NCI-H146 treated with DMSO at 0.1 percent for 48 hours (cell line): ENCODE results near the gene KCTD13.
"Not testable (repeated sequence)": the region's sequence is repeated elsewhere in the genome, so short reads cannot be mapped to it uniquely, and the experiment has no call there.

Experiments
- DNase-seq: peaks from one replicate; lab custom pipeline; 2025; ENCODE audit not compliant: unreplicated experiment; lab: John Stamatoyannopoulos, UW

Gene KCTD13, protein sequence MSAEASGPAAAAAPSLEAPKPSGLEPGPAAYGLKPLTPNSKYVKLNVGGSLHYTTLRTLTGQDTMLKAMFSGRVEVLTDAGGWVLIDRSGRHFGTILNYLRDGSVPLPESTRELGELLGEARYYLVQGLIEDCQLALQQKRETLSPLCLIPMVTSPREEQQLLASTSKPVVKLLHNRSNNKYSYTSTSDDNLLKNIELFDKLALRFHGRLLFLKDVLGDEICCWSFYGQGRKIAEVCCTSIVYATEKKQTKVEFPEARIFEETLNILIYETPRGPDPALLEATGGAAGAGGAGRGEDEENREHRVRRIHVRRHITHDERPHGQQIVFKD

DNA sequence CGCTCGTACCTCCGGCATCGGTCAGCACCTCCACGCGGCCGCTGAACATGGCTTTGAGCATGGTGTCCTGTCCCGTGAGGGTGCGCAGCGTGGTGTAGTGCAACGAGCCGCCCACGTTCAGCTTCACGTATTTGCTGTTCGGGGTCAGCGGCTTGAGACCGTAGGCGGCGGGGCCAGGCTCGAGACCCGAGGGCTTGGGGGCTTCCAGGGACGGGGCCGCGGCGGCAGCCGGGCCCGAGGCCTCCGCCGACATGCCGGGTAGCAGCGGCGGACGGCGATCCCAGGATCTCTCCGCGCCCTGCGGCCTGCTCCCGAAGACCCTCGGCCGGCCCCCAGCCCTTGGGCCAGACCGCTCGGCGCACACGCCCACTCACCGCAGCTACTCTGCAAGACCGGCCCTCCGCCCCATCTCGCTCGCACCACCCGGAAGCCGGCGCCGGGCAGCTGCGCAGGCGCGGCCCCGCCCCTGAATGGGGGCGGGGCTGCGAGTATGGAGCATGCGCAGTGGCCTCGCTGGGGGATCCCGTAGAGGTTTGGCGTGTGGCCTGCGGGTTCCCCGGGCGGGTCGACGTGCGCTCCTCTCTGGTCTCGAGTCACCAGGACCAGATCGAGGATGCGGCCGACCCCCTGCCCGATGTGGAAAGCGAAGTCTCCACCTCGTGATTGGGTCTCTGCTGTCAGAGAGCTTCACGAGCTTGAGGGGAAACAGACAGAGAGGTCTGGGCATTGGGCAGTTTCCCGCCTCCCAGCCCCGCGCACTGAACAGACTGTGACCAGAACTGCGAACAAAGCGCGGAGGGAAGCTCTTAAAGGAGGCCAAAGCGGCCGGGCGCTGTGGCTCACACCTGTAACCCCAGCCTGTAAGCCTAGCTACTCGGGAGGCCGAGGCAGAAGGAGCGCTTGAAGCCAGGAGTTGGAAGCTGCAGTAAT lies at the start of gene KCTD13:
Gene KCTD13, minus strand, starts transcription at position 446 of the 930 bp plus-strand sequence. Its CDS starts 193 bp downstream, at position 253.
- peak; percentile 88 for DNase-seq

DNA sequence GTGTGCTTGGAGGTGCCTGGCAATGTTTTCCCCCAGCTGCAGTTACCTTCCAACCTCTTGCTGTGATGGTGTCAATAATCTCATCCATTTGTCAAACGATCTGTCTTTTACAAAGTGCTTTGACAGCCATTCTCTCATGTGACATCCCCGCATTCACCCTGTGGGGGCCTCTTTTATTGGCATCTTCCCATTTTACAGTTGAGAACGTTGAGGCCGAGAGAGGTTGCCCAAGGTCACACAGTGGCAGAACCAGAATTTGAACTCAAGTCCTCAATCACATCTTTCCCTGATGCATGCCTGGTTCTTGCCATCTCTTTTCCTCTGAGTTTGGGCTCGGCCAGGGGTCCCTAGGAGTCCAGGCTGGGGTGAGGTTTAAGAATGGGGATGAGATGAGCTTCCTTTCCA lies 49.1 kb upstream of the KCTD13 start:
- DNase-seq: no peak

DNA sequence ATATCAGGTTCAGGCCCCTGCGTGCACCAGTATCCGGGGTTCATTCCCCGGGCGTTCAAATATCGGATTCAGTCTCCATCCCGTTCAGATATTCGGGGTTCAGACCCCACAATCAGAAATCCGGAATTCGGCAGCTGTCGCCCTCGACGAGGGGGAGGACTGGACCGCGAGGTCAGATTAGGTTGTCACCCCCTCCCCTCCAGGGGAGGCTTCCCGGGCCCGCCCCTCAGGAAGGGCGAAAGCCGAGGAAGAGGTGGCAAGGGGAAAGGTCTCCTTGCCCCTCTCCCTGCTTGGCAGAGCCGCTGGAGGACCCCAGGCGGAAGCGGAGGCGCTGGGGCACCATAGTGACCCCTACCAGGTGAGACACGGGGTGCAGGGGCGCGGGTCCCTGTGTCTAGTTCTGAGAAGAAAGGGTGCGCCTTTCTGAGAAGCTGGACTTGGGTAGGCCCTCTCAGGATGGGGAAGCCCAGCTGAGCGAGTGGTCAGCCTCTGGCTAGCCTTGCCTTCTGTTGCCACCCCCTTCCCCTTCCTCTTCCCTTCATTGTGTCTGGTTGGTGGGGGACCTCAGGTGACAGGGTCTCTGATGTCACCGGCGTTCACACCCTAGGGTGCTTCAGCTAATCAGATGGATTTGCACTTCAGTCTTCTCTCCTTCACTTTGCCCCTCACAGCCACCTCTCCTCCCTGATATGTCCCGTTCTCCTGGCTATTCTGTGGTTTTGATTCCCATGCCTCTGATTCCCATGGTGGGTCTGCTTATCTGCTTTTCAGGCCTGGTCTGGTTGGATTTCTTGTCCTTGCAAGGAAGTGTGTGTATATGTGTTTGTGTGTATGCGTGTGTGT lies 48.5 kb upstream of the KCTD13 start:
- DNase-seq: no peak

DNA sequence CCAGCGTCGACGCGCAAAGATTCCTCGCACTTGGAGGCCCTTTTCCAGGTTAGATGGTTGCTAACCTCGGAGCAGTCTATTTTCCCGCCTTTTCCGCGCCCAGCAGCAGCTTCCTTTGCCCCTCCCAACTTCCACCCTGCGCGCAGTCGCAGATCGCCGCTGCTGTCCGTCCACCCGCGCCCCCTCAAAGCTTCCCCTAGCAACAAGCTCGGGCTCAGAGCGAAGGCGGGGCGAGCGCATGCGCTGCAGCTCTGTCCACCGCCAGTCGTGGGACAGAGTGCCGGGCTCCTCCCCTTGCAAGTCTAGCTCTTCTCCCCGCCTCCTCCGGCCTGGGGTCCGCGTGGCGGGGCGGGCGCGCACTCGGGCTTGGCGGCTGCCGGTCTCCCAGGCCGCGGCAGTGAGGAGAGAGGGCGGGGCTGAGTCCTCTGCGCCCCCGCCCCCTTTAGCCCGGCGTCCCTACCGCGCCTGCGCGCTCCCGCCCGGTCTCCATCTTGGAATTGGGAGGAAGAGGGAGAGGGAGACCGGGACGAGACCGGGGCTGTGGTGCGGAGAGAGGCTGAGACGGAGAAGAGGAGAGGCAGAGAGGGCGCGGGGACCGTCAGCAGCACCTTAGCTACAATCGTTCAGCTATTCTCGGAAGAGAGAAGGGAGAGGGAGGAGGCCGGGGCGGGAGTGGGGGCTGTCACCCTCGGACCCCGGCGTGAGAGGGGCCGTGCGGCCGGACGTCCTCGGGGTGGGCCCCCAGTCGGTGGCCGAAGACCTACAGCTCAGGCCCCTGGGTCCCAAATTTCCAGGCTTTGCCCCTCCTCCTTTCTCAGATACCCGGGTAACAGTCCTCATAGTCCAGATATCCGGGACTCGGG lies 47.6 kb upstream of the KCTD13 start, which contains the start of gene TAOK2:
Gene TAOK2, plus strand, starts transcription at position 485 of the 863 bp plus-strand sequence. CDS start 3,905 bp downstream, outside the sequence.
- DNase-seq: peak; percentile 98

DNA sequence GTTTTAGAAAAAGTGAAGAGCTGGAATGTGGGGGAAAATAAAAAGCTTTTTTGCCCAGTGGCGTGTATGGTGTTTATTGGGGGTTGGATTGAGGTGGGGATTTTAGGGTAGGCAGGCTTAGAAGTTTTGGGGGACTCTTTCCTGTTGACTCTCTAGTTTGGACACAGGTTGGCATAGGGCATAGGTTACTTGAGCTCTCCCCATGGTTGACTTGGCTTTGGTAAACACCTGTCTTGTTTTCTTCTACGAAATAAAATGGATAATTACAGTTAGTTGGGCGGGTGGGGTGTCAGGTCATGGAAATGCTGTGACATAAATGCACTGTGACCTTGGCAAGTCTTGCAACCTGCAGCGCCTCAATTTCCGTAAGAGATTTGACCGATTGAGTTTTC lies 47.0 kb upstream of the KCTD13 start:
- no peak for DNase-seq

DNA sequence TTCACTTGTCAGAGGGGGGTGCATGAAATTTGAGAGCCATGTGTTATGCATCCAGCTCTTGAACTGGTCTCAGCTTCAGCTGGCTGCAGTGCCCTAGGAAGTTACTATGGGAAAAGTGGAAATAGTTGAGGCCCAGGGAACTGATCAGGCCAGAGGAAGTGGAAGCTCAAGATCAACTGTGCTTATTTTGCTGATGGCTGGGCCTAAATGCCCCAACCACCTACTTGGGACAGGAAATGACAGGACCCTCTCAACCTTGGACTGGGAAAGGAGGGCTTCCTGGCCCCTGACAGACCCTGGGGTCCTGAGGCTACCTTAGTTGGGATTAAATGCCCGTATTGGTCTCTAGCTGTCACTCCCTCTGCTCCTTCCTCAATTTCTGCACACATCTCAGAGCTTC lies 46.5 kb upstream of the KCTD13 start:
- no peak for DNase-seq

DNA sequence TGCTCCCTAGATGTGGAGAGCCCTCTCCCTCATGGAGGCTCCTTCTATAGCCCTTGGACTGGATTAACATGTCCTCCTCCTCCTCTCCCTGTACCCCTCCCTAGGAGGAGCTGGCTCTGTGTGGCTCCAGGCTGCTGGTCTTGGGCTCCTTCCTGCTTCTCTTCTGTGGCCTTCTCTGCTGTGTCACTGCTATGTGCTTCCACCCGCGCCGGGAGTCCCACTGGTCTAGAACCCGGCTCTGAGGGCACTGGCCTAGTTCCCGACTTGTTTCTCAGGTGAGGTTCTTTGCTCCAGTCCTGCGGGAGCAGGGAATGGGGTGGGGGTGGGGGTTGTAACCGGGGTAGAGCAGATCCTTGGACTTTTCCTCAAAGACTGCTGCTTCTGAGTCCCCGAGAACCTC lies 45.3 kb upstream of the KCTD13 start:
- DNase-seq: no peak

DNA sequence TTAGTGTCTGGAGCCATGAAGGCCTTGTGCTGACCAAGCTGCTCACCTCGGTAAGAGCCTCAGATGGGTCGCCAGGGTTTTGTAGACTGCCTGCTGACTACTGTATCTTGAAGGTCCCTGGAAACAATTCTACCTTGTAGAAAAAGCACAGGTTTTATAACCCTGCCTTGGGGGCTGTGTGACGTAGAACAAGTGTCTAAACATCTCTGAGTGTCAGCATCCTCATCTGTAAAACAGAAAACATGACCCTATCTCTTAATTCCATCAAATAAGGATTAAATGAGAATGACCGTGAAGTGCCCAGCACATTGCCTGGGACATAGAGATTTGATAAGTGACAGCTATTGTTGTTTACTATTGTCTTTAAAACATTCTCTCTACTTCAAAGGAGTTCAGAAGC lies 42.2 kb upstream of the KCTD13 start:
- DNase-seq: no peak

DNA sequence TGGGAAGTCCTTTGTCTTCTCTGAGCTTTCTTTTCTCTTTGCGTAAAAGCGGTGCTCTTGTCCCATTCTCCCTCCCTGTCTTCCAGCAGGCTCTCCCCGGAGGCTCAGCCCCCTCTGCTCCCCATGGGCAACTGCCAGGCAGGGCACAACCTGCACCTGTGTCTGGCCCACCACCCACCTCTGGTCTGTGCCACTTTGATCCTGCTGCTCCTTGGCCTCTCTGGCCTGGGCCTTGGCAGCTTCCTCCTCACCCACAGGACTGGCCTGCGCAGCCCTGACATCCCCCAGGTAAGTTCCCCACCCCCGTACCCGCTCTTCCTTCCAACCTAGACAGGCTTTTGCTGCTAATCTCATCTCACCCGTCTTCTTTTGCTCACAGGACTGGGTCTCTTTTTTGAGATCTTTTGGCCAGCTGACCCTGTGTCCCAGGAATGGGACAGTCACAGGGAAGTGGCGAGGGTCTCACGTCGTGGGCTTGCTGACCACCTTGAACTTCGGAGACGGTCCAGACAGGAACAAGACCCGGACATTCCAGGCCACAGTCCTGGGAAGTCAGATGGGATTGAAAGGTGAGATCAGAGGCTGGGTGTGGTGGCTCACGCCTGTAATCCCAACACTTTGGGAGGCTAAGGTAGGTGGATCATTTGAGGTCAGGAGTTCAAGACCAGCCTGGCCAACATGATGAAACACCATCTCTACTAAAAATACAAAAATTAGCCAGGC lies 37.2 kb upstream of the KCTD13 start:
- no peak for DNase-seq

DNA sequence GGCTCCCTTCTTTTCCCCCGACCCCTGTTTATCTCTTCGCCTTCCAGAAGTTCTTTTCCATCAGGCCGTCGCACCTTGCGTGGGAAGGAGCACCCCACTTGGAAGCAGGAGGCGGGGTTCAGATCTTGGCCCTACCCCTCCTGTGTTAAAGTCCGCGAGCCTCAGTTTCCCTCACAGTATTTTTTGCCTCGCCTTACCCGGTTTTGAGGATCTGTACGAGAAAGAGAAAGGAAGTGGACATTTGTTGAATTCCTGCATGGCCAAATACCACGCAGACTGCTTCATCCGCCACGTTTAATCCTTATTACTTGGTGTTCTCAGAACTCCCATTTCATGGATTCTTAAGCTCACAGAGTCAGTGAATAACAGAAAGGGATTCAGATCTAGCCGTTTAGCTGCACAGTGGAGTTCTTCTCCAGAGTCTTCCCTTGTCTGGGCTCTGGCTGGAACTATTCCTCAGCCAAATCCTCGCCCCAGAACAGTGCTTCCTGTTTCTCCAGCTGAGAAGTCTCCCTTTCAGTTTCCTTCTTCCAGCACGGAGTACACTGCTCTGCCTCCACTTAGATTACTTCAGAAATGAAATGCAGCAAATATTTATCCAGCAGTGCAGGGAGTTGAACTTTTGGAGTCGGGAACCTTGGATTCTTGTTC lies 36.4 kb upstream of the KCTD13 start:
- DNase-seq: no peak

DNA sequence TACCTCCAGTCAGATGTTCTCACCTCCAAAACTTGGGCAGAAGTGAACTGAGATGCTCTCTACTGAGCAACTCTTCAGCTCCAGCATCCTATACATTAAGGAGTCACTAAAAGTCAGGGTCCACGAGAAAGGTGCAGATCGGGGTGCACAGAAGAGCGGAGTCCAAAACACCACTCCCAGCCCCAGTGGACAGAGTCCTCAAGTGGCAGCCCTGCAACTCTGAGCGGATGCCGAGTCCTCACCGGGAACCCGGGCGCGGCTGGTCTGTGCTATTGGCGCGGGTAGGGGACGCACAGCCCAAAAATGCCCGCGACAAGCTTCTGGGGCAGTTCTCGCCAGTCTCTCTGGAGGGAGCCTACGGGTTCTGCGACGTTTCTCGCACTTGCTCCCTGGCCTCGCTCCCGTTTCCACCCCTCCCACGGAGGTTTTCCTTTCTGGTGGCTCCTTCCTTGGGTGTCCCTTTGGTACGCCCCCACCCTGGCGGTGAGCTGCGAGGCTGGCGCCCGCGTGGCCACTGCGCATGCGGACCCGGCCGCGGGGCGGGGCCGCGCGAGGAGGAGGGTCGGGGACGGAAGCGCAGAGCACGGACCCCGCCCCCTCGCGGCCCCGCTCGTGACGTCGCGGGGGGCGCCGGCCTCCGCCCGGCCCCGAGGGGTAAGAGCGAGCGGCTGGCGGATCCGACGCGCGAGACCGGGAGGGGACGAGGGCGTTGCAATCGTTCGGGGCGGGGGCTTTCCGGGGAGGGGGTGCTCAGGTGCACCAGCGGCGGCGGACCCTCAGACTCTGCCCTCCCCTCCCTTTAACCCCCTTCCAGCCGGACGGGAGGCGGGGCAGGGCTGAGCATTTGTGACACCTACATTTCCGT lies 35.7 kb upstream of the KCTD13 start, which contains the start of gene TMEM219:
Gene TMEM219, plus strand, starts transcription at position 601 of the 865 bp plus-strand sequence. CDS start 1,065 bp downstream, outside the sequence.
- peak; percentile 84 for DNase-seq

DNA sequence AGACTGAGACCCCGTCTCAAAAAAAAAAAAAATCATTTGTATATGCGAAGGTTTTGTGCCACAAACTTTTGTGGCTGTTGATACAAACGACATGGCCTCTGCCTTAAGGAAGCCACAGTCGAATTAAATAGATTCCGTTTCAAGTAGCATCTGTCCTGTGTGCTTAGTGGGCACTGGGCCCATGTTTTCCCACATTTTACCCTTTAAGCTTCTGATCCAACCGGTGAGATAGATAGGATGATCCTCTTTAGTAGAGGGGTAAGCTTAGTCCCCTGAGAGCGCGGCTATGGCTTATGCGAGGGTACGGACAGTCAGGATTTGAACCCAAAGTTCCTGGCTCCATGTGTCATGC lies 35.1 kb upstream of the KCTD13 start:
- DNase-seq: no peak

DNA sequence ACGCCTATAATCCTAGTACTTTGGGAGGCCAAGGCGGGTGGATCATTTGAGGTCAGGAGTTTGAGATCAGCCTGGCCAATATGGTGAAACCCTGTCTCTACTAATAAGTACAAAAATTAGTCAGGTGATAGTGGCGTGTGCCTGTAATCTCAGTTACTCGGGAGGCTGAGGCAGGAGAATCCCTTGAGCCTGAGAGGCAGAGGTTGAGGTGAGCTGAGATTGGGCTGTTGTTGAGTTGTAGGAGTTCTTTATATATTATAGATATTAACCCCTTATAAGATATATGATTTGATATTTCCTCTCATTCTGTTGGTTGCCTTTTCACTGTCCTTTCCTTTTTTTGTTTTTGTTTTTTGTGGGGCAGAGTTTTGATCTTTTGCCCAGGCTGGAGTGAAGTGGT lies 33.8 kb upstream of the KCTD13 start:
- DNase-seq: not testable (repeated sequence)

DNA sequence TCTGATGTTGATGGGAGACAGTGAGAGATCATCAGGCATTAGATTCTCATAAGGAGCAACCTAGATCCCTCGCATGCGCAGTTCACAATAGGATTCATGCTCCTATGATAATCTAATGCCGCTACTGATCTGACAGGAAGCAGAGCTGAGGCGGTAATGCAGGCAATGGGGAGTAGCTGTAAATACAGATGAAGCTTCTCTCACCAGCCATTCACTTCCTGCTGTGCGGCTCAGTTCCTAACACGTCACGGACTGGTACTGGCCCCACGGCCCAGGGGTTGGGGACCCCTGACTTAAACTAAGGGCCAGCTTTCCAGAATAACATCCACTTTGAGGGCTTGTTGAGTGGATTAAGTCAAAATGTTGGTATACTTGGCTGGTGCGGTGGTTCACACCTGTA lies 33.3 kb upstream of the KCTD13 start:
- no peak for DNase-seq

DNA sequence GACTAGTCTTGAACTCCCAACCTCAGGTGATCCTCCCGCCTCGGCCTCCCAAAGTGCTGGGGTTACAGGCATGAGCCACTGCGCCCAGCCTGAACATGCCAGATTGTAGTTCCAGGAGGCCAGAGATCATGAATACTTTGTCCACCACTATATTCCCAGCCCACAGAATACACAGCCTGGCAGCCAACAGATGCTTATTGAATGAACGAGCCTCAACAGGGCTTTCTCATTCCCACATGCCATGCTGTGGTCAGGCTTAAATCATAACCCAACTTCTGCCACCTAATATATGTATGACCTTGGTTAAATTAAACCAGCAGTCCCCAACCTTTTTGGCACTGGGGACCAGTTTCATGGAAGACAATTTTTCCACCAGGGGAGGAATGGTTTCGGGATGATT lies 32.7 kb upstream of the KCTD13 start:
- DNase-seq: no peak

DNA sequence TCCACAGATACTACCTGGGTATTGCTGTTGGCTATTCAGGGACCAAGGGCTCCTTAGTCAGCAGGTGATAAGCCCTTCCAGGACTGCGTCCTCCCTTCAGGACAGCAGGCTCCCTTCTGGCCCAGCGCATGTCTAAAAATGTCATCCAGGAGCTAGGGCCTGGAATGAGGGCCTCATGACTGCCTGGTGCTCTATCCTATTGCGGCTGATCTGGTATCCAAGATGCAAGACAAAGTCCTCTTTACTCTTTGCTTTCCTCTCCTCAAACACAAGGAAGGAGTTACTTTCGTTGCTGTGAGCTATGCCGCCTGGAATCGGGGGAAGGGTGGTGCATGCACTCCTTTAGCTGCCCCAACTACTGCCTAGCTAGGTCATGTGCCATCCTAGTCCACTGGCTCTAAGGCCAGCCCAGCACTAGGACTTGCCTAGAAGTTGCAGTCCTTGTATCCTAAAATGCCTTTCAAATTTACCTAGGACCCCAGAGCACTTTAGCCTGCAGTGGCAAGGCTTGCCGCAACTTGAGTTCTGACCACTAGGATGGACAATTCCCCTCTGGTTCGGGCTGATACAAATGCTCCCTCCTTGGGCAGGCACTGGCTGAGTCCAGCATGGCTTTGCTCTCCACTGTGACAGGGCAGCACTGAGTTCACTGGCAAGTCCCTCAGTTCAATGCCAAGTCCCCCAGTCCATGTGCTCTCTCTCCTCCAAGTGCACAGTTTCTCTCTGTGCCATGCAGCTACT lies 25.8 kb upstream of the KCTD13 start:
- no peak for DNase-seq

DNA sequence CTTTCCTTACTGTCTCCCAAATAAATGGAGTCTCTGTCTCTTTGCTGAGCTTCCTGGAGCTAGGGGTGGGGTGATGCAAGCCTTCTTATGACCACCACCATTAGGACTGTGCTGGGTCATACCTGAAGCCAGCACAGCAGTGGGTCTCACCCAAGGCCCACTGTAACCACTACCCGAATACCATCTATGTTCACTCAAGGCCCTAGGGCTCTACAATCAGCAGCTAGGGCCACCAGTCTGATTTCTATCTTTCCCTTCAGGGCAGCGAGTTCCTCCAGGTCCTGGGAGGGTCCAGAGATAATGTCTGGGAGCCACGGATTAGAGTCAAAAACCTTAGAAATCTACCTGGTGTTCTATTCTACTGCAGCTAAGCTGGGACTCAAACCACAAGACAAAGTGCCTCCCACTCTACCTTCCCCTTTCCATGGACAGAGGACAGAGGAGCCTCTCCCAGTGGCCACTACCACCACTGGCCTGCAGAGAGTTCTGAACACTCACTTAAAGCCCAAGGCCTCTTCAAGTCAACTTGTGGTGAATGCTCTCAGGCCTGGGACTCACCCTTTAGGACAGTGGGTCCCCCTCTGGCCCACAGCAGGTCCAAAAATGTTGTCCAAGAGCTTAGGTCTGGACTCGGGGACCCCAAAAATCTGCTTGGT lies 24.9 kb upstream of the KCTD13 start:
- no peak for DNase-seq
